Measurements from ENCODE around the gene PPARD. TPM values are rescaled to one million over a fixed set of nuclear protein-coding genes. Genes with fewer than 3 reads are reported as not detected.

PPARD gene
- total RNA-seq, 4 donors from 2014 or later: 6.3 to 16.7 (median 12.0) TPM

- Histone ChIP-seq H3K27me3 (no peaks in the 10 kb centered on the region), H3K9me3 (no peaks in the 10 kb centered on the region), H3K27ac (peak overlapping the region; percentile 9 to 67 (median 54)), H3K4me3 (no peak overlapping the region), H3K36me3 (peaks cover 0 to 10% of the 10 kb centered on the region in 2 donors), H3K4me1 (peaks cover 64 to 66% of the 10 kb centered on the region in 2 donors)
- TF ChIP-seq POLR2A (IDR thresholded peaks at IDR 0.05): no peak
- no peak for TF ChIP-seq CTCF (IDR thresholded peaks at IDR 0.05 in 4 of 5, conservative IDR thresholded peaks at IDR 0.05 in 1 of 5)
- DNase-seq (no peak), ATAC-seq (no peak)
- in situ Hi-C loops (cut with MboI; ENCODE audit: low sequenced_read_pairs in 4 of 4): no loop called here
- intact Hi-C loops (cut with DNase I; ENCODE audit: low total_unique reads): no loop called here
Measured at GRCh38 chr6:35356391-35356790, 14.0 kb downstream of the PPARD start.

GRCh38 chr6:35357677-35358076 is 15.3 kb downstream of the PPARD start:
- Histone ChIP-seq H3K4me1 (peaks cover 76 to 79% of the 10 kb centered on the region in 2 donors), H3K27me3 (no peaks in the 10 kb centered on the region), H3K9me3 (no peaks in the 10 kb centered on the region), H3K36me3 (no peaks in the 10 kb centered on the region), H3K27ac (peak overlapping the region; percentile 85 to 93 (median 86)), H3K4me3 (no peak overlapping the region)
- TF ChIP-seq CTCF (IDR thresholded peaks at IDR 0.05 in 4 of 5, conservative IDR thresholded peaks at IDR 0.05 in 1 of 5) (no peak), POLR2A (IDR thresholded peaks at IDR 0.05) (no peak)
- DNase-seq (no peak), ATAC-seq (no peak)
- in situ Hi-C loops (cut with MboI; ENCODE audit: low sequenced_read_pairs in 4 of 4) (no loop called here), intact Hi-C loops (cut with DNase I; ENCODE audit: low total_unique reads) (no loop called here)

GRCh38 chr6:35358086-35358485 is 15.7 kb downstream of the PPARD start:
- Histone ChIP-seq H3K9me3 (no peaks in the 10 kb centered on the region), H3K4me3 (no peak overlapping the region), H3K27ac (peak overlapping the region; percentile 85 to 93 (median 86)), H3K36me3 (no peaks in the 10 kb centered on the region), H3K27me3 (no peaks in the 10 kb centered on the region), H3K4me1 (peaks cover 80 to 82% of the 10 kb centered on the region in 2 donors)
- no peak for ATAC-seq
- TF ChIP-seq POLR2A (IDR thresholded peaks at IDR 0.05) (no peak), CTCF (IDR thresholded peaks at IDR 0.05 in 4 of 5, conservative IDR thresholded peaks at IDR 0.05 in 1 of 5) (no peak)
- intact Hi-C loops (cut with DNase I; ENCODE audit: low total_unique reads): no loop called here
- in situ Hi-C loops (cut with MboI; ENCODE audit: low sequenced_read_pairs in 4 of 4): no loop called here
- DNase-seq: no peak

GRCh38 chr6:35359346-35359743 is 17.0 kb downstream of the PPARD start:
- H3K4me3 ChIP-seq: no peak overlapping the region
- TF ChIP-seq CTCF (IDR thresholded peaks at IDR 0.05 in 4 of 5, conservative IDR thresholded peaks at IDR 0.05 in 1 of 5): no peak
- no peak for TF ChIP-seq POLR2A (IDR thresholded peaks at IDR 0.05)
- H3K4me1 ChIP-seq: peaks cover 86 to 89% of the 10 kb centered on the region in 2 donors
- ATAC-seq (no peak), DNase-seq (no peak)
- intact Hi-C loops (cut with DNase I; ENCODE audit: low total_unique reads) (no loop called here), in situ Hi-C loops (cut with MboI; ENCODE audit: low sequenced_read_pairs in 4 of 4) (no loop called here)
- no peaks in the 10 kb centered on the region for H3K9me3 ChIP-seq
- no peaks in the 10 kb centered on the region for H3K36me3 ChIP-seq
- H3K27ac ChIP-seq: peak overlapping the region; percentile 85 to 93 (median 86)
- no peaks in the 10 kb centered on the region for H3K27me3 ChIP-seq

Data from gastrocnemius medialis (tissue), 4 donors.